Measurements from ENCODE around the gene ANKIB1.
"Not testable (repeated sequence)": the region's sequence is repeated elsewhere in the genome, so short reads cannot be mapped to it uniquely, and the experiment has no call there.

Gene ANKIB1

GRCh38 chr7:92325858-92326257 lies 80.1 kb downstream of the ANKIB1 start:
- no peak overlapping the region for H3K4me3 ChIP-seq (ENCODE audit: low read depth, low read length)

DNA sequence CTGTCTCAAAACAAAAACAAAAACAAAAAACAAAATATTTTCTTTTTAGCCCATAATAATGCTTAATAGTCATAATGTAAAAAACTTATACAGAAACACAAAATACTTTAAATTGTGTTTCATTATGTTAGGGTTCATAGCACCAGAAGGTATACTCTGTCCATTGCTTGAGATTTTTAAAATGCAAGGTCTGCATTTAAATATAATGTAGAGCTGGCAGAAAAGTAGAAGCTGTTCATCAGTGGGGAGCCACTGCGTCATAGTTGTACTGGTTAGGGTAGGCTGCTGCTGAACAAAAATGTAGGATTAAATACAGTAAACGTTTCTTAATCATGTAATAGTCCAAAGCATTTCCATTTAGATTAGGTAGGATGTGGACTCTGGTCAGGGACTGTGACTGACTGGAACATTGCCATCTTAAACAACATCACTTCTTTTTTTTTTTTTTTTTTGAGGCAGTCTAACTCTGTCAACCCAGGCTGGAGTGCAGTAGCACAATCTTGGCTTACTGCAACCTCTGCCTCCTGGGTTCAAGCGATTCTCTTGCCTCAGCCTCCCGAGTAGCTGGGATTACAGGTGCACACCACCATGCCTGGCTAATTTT lies 85.2 kb downstream of the ANKIB1 start:
- H3K4me3 ChIP-seq (ENCODE audit: low read depth, low read length): no peak overlapping the region

DNA sequence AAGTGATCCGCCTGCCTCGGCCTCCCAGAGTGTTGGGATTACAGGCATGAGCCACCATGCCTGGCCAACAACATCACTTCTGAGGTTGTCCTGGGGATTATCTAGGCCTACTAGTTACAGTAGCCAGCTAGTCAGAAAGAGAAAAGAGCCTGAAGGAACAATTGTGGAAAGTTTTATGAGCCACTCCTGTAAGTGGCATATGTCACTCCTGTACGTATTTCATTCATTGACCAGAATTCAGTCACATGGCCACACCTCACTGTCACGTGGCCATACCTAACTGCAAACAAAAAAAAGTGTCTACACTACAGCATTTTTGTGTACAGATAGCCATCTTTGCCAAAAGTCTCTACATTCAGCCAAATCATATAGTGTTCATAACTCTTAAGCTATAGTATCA lies 85.7 kb downstream of the ANKIB1 start:
- H3K4me3 ChIP-seq (ENCODE audit: low read depth, low read length): no peak overlapping the region

DNA sequence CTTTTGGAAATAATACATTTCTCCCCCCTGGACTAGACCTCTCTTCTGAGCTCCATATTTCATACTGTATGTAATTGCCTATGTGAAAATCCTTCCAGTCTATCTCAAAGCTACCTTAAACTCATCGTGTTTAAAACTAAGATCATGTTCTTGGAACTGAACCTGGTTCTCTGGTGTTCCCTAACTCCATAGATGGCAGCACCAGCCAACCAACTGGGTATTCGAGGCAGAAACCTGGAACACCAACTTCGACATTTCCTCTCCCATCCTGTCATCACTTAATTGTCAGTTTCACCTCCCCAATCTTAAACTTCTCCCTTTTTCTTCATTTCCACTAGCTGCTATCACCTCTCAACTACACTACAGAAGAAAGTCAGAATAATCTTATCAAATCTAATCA lies 87.0 kb downstream of the ANKIB1 start:
- no peak overlapping the region for H3K4me3 ChIP-seq (ENCODE audit: low read depth, low read length)

- no peak overlapping the region for H3K4me3 ChIP-seq (ENCODE audit: low read depth, low read length)
Measured at GRCh38 chr7:92333866-92334265, 88.1 kb downstream of the ANKIB1 start.

GRCh38 chr7:92335574-92335973 lies 89.8 kb downstream of the ANKIB1 start:
- no peak overlapping the region for H3K4me3 ChIP-seq (ENCODE audit: low read depth, low read length)

GRCh38 chr7:92336662-92337340 lies 91.0 kb downstream of the ANKIB1 start:
- no peak overlapping the region for H3K4me3 ChIP-seq (ENCODE audit: low read depth, low read length)

DNA sequence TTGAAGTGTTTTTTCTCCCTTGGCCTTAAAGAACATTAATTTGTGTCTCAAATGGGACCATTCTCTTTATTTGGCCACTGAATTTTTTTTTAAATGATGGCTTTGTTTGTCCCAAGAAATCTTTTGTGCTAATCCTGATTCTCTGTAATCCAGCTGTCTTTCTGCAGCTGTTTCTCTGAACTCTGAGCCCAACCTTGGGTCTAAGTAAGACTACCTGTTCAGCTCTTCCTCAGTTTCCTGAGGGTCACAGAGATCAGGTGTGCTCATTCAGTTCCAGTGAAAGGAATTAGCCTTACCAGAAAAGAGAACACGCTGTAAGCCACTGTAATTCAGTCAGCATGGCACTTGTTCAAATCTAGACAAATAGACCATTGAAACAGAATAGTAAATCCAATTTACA lies 94.2 kb downstream of the ANKIB1 start:
- no peak overlapping the region for H3K4me3 ChIP-seq (ENCODE audit: low read depth, low read length)

DNA sequence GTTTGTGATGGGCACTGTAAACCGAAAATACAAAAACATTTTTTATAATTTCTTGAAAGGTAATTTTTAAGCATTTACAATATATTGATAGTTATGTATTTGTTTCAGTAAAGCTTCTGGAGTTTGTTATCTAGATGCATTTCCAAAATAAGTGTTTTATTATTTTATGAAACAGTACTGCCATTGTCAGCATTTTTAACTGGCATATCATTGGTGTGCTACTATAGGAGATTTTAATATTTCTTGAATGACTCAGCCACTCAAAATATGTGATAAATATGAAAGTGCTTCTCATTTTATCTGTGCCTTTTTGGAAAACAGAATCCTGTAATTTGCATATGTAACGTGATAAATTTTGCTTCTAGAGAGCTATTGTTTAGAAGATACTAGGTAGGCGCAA lies 97.9 kb downstream of the ANKIB1 start:
- H3K4me3 ChIP-seq (ENCODE audit: low read depth, low read length): no peak overlapping the region

GRCh38 chr7:92352009-92352408 lies 106.2 kb downstream of the ANKIB1 start:
- H3K4me3 ChIP-seq (ENCODE audit: low read depth, low read length): no peak overlapping the region

- H3K4me3 ChIP-seq (ENCODE audit: low read depth, low read length): no peak overlapping the region
Measured at GRCh38 chr7:92354214-92354613, 108.4 kb downstream of the ANKIB1 start.

DNA sequence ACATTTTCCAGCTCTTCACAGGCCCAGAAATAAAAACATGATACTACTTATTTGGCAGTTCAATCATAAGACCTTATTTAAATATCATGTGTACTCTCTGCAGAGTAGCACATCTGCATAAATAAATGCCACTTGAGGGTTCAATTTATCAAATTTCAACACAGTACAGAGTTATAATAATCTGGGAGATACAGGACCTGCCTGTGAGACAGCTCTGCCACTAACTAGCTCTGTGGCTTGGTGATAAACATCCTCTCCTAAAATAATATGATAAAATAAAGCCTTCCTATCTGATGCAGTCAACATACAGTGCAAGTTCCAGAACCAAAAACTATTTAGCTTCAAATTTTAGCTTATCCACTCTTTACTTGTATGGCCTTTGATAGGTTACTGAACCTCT lies 110.6 kb downstream of the ANKIB1 start:
- no peak overlapping the region for H3K4me3 ChIP-seq (ENCODE audit: low read depth, low read length)

GRCh38 chr7:92357260-92357659 lies 111.5 kb downstream of the ANKIB1 start:
- no peak overlapping the region for H3K4me3 ChIP-seq (ENCODE audit: low read depth, low read length)

DNA sequence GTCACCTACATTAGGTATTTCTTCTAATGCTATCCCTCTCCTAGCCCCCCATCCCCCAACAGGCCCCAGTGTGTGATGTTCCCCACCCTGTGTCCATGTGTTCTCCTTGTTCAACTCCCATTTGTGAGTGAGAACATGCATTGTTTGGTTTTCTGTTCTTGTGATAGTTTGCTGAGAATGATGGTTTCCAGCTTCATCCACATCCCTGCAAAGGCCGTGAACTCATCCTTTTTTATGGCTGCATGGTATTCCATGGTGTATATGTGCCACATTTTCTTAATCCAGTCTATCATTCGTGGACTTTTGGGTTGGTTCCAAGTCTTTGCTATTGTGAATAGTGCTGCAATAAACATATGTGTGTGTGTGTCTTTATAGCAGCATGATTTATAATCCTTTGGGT lies 113.4 kb downstream of the ANKIB1 start:
- H3K4me3 ChIP-seq (ENCODE audit: low read depth, low read length): not testable (repeated sequence)

DNA sequence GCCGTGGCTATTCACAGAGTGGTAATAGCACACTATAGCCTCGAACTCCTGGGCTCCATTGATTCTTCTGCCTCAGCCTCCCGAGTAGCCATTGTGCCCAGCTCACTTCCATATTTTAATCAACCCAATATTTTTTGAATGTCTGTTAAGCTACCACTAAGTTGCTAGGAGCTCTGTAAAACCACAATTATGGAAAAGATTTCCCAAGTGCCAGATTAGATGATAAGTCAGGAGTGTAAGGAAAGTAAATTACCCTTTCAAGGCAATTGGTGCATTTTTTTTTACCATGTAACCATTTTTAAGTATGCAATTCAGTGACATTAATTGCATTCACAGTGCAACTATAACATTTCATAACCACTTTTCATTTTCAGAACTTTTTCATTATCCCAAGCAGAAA lies 114.0 kb downstream of the ANKIB1 start:
- H3K4me3 ChIP-seq (ENCODE audit: low read depth, low read length): no peak overlapping the region

- H3K4me3 ChIP-seq (ENCODE audit: low read depth, low read length): no peak overlapping the region
Measured at GRCh38 chr7:92360387-92360786, 114.6 kb downstream of the ANKIB1 start.

DNA sequence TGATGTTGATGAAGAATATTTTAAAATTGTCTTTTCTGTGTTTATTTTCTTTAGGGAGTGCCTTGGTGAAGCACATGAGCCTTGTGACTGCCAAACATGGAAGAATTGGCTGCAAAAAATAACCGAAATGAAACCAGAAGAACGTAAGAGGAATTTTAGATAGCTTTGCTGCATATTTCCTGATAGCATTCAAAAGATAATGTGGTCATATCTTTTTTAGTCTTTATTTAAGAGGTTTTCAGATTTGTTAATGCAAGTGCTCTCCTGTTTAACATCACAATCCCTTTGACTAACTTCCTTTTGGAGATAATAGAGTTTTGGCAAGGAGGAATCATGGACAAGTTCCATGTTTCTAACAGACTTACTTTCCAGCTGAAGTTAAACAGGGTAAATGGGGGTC lies 116.4 kb downstream of the ANKIB1 start:
- no peak overlapping the region for H3K4me3 ChIP-seq (ENCODE audit: low read depth, low read length)

- H3K4me3 ChIP-seq (ENCODE audit: low read depth, low read length): no peak overlapping the region
Measured at GRCh38 chr7:92366730-92367129, 121.0 kb downstream of the ANKIB1 start.

GRCh38 chr7:92368741-92369140 lies 123.0 kb downstream of the ANKIB1 start:
- no peak overlapping the region for H3K4me3 ChIP-seq (ENCODE audit: low read depth, low read length)

DNA sequence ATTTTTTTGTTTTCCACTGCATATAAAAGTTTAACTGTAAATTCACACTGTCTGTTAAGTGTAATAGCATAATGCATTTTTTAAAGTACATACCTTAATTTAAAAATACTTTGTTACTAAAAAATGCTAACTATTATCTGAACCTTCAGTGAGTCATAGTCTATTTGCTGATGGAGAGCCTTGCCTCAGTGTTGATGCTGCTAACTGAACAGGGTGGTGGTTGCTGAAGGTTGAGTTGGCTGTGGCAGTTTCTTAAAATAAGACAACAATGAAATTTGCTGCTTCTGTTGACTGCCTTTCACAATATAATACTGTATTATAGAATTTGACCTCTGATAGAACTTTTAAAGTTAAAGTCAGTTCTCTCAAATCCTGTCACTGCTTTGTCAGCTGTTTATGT lies 129.2 kb downstream of the ANKIB1 start:
- no peak overlapping the region for H3K4me3 ChIP-seq (ENCODE audit: low read depth, low read length)

- H3K4me3 ChIP-seq (ENCODE audit: low read depth, low read length): no peak overlapping the region
Measured at GRCh38 chr7:92391071-92391470, 145.3 kb downstream of the ANKIB1 start.

DNA sequence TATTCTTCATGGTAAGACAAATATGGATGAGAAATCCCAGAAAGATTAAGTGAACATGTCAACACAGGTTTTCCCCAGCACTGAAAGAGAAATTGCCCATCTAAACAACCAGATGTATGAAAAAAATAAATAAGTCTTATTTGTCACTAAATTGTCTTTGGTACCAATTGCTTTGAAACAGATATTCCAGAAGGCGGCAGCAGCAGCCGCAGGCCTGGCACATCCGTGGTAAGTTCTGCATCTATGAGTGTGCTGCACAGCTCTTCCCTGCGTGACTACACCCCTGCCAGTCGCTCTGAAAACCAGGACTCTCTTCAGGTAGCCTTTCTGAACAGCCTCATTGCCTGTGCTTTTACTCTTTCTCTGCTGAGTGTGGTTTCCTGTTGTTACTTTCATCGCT lies 151.8 kb downstream of the ANKIB1 start:
- no peak overlapping the region for H3K4me3 ChIP-seq (ENCODE audit: low read depth, low read length)

DNA sequence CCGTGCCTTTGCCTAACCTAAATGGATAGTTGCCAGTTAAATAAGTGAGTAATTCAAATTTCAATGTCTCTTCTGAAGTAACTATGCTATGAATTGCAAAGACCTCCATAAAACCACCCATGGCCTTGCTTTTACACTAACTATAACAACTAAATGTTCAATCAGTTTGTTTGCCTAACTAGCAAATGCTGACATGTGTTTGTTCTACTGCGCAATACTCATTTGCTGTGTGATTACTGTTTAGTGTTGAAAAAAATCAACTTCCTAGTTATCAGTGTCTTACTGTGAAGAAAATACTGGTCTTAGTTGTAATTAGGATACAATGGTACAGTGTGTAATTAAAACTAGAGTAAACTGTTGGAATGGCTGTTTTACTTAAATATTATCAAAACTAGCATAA lies 154.2 kb downstream of the ANKIB1 start:
- no peak overlapping the region for H3K4me3 ChIP-seq (ENCODE audit: low read depth, low read length)
